Liver (tissue), 2 donors: ENCODE data around the gene TGIF2.

Experiments used
- CTCF ChIP-seq: fragments of 150-350 bp; IDR thresholded peaks from 2 replicates; pipeline ENCODE4 v1.5.1; 2017; ENCODE audit warnings: improper control_type of control experiment, low read depth, low read length; ENCODE audit not compliant: missing input control
- FOXA2 ChIP-seq: IDR thresholded peaks from 2 replicates; pipeline ENCODE4 v1.6.1; 2016; ENCODE audit warnings: antibody characterized with exemption
- donor health status: healthy.

- TF ChIP-seq CTCF = peak; percentile 95
- peak; percentile 27 for TF ChIP-seq FOXA2
These were observed 32.2 kb downstream of the TGIF2 start, which contains the start of gene RAB5IF for GRCh38 chr20:36605399-36606157.
